K562 treated with DMSO at 1 percent for 24 hours (cell line): ENCODE results near the gene ZDHHC19. TPM values are rescaled to one million over a fixed set of nuclear protein-coding genes. Genes with fewer than 3 reads are reported as not detected.

Experiments
- total RNA-seq: library from RNA; unstranded; fragments of 300-600 nt; gene quantifications from 2 replicates; pipeline ENCODE4 v1.2.3, GENCODE V29; 2022; ENCODE audit warnings: low read depth; ENCODE audit not compliant: insufficient read depth

Gene ZDHHC19
- total RNA-seq = 5.6 and 7.5 TPM in 2 replicates

GRCh38 chr3:196210673-196211556 lies at the start of gene ZDHHC19:
TSS of gene ZDHHC19 (minus strand) at chr3:196211400. CDS start at chr3:196211315, 85 bp downstream.

GRCh38 chr3:196216089-196216564 lies 4.9 kb upstream of the ZDHHC19 start, which contains the start of gene SLC51A:
TSS of gene SLC51A (plus strand) at chr3:196216534. CDS start at chr3:196216713, 179 bp downstream.

Other genes starting within 250 kb of the ZDHHC19 start
- gene TFRC, start 129.3 kb downstream of the ZDHHC19 start, total RNA-seq = 47.3 and 50.6 TPM in 2 replicates
- gene SLC51A, start 5.1 kb upstream of the ZDHHC19 start, total RNA-seq = 1.2 TPM in 1 of 2 replicates, not detected in the other
- gene PCYT1A, start 76.3 kb upstream of the ZDHHC19 start, total RNA-seq = 43.4 and 44.6 TPM in 2 replicates
- gene DYNLT2B, start 106.8 kb upstream of the ZDHHC19 start, total RNA-seq = 12.3 and 20.5 TPM in 2 replicates
- gene TM4SF19, start 127.0 kb upstream of the ZDHHC19 start, total RNA-seq = 9.5 and 9.8 TPM in 2 replicates
- gene UBXN7, start 221.0 kb upstream of the ZDHHC19 start, total RNA-seq = 9.9 and 11.1 TPM in 2 replicates